HK-2 (cell line): ENCODE measurements around the gene ASB16.

Source experiments
- DNase-seq: peaks from one replicate; pipeline ENCODE4 v3.0.0-alpha.2; 2018; ENCODE audit not compliant: unreplicated experiment

The ASB16 gene

DNA sequence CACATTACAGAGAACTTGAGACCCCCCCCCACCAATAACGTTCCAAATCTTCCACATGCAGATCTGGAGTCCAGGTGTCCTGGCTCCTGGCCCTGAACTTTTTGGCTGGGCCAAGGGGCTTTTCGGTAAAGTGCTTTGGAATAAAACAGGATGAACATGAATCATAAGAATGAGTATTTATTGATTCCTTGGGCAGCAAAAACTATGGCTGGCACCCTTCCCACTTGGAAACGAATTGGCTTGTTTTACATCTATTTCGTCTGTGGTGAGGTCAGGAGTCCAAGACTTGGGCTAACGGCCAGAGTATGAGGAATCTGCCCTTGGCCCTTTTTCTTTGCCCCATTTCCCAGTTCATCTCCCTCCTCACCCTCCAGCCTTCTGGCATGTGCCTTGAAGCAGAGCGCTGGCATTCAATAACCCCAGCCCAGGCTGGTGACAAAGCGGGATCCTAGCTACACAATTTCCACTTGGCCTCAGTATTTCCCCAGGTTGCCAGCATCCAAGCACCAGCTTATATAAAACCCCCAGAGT is 53.1 kb downstream of the ASB16 start:
- no peak for DNase-seq
